Muscle layer of colon (tissue), 2 donors: ENCODE results near the gene PRKCH.

ENCODE experiments used
- H3K27ac ChIP-seq: one replicate; pipeline ENCODE4 v1.7.0; 2013; ENCODE audit warnings: low read depth, mild to moderate bottlenecking, low read length, moderate library complexity
- H3K27me3 ChIP-seq, 2 donors: one replicate each; pipeline ENCODE4 v1.7.0; 2013; ENCODE audit warnings: low read length in 2 of 2, mild to moderate bottlenecking in 2 of 2; ENCODE audit not compliant: insufficient read depth in 2 of 2, control insufficient read depth in 1 of 2
- H3K36me3 ChIP-seq: one replicate; pipeline ENCODE4 v1.7.0; 2013; ENCODE audit warnings: mild to moderate bottlenecking, low read length; ENCODE audit not compliant: insufficient read depth
- H3K4me1 ChIP-seq: one replicate; pipeline ENCODE4 v1.7.0; 2013; ENCODE audit warnings: mild to moderate bottlenecking, low read length; ENCODE audit not compliant: insufficient read depth
- H3K4me3 ChIP-seq, 2 donors: one replicate each; pipeline ENCODE4 v1.7.0; 2013; ENCODE audit warnings: low read length in 2 of 2, low read depth in 1 of 2, mild to moderate bottlenecking in 1 of 2, moderate library complexity in 1 of 2
- H3K9ac ChIP-seq: one replicate; pipeline ENCODE4 v1.7.0; 2013; ENCODE audit warnings: low read length
- H3K9me3 ChIP-seq: one replicate; pipeline ENCODE4 v1.7.0; 2013; ENCODE audit warnings: mild to moderate bottlenecking, low read length
- donor health status: abdominal sarcoma.
- donor health status: Adenocarcinoma of cecum.

The PRKCH gene

GRCh38 chr14:61574514-61574807 lies 253.1 kb downstream of the PRKCH start:
- Histone ChIP-seq H3K36me3 (no peaks in the 10 kb centered on the region), H3K27me3 (no peaks in the 10 kb centered on the region), H3K4me3 (no peak overlapping the region), H3K27ac (no peak overlapping the region), H3K9me3 (no peaks in the 10 kb centered on the region), H3K4me1 (peaks cover 6% of the 10 kb centered on the region), H3K9ac (no peak overlapping the region)

- Histone ChIP-seq H3K27ac (no peak overlapping the region), H3K4me1 (peaks cover 6% of the 10 kb centered on the region), H3K27me3 (no peaks in the 10 kb centered on the region)
Observed at GRCh38 chr14:61575126-61575525, 253.7 kb downstream of the PRKCH start.

GRCh38 chr14:61575551-61576150 lies 254.3 kb downstream of the PRKCH start:
- H3K27me3 ChIP-seq, result no peaks in the 10 kb centered on the region
- H3K9me3 ChIP-seq, result no peaks in the 10 kb centered on the region
- H3K36me3 ChIP-seq, result no peaks in the 10 kb centered on the region
- H3K9ac ChIP-seq, result no peak overlapping the region
- H3K27ac ChIP-seq, result no peak overlapping the region
- no peak overlapping the region for H3K4me3 ChIP-seq
- peaks cover 6% of the 10 kb centered on the region for H3K4me1 ChIP-seq

More at GRCh38 chr14:61575126-61575525, 253.7 kb downstream of the PRKCH start:
- Histone ChIP-seq H3K4me3 (no peak overlapping the region), H3K9ac (no peak overlapping the region), H3K36me3 (no peaks in the 10 kb centered on the region), H3K9me3 (no peaks in the 10 kb centered on the region)

GRCh38 chr14:61577506-61577931 lies 256.1 kb downstream of the PRKCH start:
- Histone ChIP-seq H3K27ac (peak overlapping the region; percentile 44), H3K36me3 (no peaks in the 10 kb centered on the region), H3K4me1 (peaks cover 8% of the 10 kb centered on the region), H3K27me3 (no peaks in the 10 kb centered on the region), H3K9me3 (no peaks in the 10 kb centered on the region), H3K4me3 (no peak overlapping the region), H3K9ac (no peak overlapping the region)

- Histone ChIP-seq H3K27ac (no peak overlapping the region), H3K9ac (no peak overlapping the region), H3K36me3 (no peaks in the 10 kb centered on the region), H3K4me1 (peaks cover 10% of the 10 kb centered on the region), H3K9me3 (no peaks in the 10 kb centered on the region), H3K27me3 (no peaks in the 10 kb centered on the region), H3K4me3 (no peak overlapping the region)
Observed at GRCh38 chr14:61578745-61579144, 257.4 kb downstream of the PRKCH start.

- H3K27ac ChIP-seq, result no peak overlapping the region
- H3K9me3 ChIP-seq, result no peaks in the 10 kb centered on the region
- H3K9ac ChIP-seq, result no peak overlapping the region
Observed at GRCh38 chr14:61581340-61581739, 260.0 kb downstream of the PRKCH start.

GRCh38 chr14:61581955-61582615 lies 260.7 kb downstream of the PRKCH start:
- Histone ChIP-seq H3K9me3 (no peaks in the 10 kb centered on the region), H3K9ac (no peak overlapping the region), H3K27me3 (no peaks in the 10 kb centered on the region), H3K36me3 (no peaks in the 10 kb centered on the region), H3K4me3 (no peak overlapping the region), H3K27ac (no peak overlapping the region), H3K4me1 (peaks cover 29% of the 10 kb centered on the region)

More at GRCh38 chr14:61581340-61581739, 260.0 kb downstream of the PRKCH start:
- H3K4me1 ChIP-seq, result peaks cover 24% of the 10 kb centered on the region
- no peaks in the 10 kb centered on the region for H3K36me3 ChIP-seq
- H3K4me3 ChIP-seq, result no peak overlapping the region
- no peaks in the 10 kb centered on the region for H3K27me3 ChIP-seq

- no peaks in the 10 kb centered on the region for H3K27me3 ChIP-seq
- peaks cover 24% of the 10 kb centered on the region for H3K4me1 ChIP-seq
- H3K4me3 ChIP-seq, result no peak overlapping the region
- H3K36me3 ChIP-seq, result no peaks in the 10 kb centered on the region
- no peaks in the 10 kb centered on the region for H3K9me3 ChIP-seq
- no peak overlapping the region for H3K9ac ChIP-seq
- H3K27ac ChIP-seq, result no peak overlapping the region
Observed at GRCh38 chr14:61582815-61583214, 261.4 kb downstream of the PRKCH start.

GRCh38 chr14:61584331-61584741 lies 263.0 kb downstream of the PRKCH start:
- Histone ChIP-seq H3K27ac (no peak overlapping the region), H3K36me3 (no peaks in the 10 kb centered on the region), H3K4me1 (peaks cover 33% of the 10 kb centered on the region), H3K9ac (no peak overlapping the region), H3K4me3 (no peak overlapping the region), H3K9me3 (no peaks in the 10 kb centered on the region), H3K27me3 (no peaks in the 10 kb centered on the region)

- no peaks in the 10 kb centered on the region for H3K9me3 ChIP-seq
- H3K36me3 ChIP-seq, result no peaks in the 10 kb centered on the region
- peak overlapping the region; percentile 41 for H3K27ac ChIP-seq
- H3K27me3 ChIP-seq, result no peaks in the 10 kb centered on the region
- no peak overlapping the region for H3K9ac ChIP-seq
- peaks cover 33% of the 10 kb centered on the region for H3K4me1 ChIP-seq
- no peak overlapping the region for H3K4me3 ChIP-seq
Observed at GRCh38 chr14:61585598-61586543, 264.5 kb downstream of the PRKCH start.

- H3K27ac ChIP-seq, result peak overlapping the region; percentile 41
- H3K36me3 ChIP-seq, result no peaks in the 10 kb centered on the region
- H3K4me3 ChIP-seq, result no peak overlapping the region
- H3K9ac ChIP-seq, result no peak overlapping the region
- H3K9me3 ChIP-seq, result no peaks in the 10 kb centered on the region
- no peaks in the 10 kb centered on the region for H3K27me3 ChIP-seq
- H3K4me1 ChIP-seq, result peaks cover 33% of the 10 kb centered on the region
Observed at GRCh38 chr14:61586544-61587055, 265.2 kb downstream of the PRKCH start.
